ENCODE results near the gene HEXIM2.

DNA sequence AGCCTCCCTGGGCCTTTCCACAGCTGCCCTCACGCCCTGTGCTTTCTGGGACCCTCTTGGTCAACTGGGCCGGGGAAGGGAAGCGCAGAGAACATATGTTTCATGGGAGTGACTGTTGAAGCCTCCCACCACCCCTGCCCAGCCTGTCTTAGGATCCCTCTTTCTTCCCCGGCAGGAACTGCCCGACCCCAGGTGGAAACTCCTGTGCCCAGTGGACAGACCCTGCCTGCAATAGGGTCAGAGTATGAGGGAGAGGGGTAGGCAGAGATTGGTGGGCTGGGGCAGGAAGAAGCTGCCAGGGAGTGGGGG is 10.5 kb downstream of the HEXIM2 start:
- TF ChIP-seq, protein P1, sequence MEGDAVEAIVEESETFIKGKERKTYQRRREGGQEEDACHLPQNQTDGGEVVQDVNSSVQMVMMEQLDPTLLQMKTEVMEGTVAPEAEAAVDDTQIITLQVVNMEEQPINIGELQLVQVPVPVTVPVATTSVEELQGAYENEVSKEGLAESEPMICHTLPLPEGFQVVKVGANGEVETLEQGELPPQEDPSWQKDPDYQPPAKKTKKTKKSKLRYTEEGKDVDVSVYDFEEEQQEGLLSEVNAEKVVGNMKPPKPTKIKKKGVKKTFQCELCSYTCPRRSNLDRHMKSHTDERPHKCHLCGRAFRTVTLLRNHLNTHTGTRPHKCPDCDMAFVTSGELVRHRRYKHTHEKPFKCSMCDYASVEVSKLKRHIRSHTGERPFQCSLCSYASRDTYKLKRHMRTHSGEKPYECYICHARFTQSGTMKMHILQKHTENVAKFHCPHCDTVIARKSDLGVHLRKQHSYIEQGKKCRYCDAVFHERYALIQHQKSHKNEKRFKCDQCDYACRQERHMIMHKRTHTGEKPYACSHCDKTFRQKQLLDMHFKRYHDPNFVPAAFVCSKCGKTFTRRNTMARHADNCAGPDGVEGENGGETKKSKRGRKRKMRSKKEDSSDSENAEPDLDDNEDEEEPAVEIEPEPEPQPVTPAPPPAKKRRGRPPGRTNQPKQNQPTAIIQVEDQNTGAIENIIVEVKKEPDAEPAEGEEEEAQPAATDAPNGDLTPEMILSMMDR (conservative IDR thresholded peaks at IDR 0.05; ENCODE audit: low read depth in 2 of 2): no peak
- TF ChIP-seq, protein P2, sequence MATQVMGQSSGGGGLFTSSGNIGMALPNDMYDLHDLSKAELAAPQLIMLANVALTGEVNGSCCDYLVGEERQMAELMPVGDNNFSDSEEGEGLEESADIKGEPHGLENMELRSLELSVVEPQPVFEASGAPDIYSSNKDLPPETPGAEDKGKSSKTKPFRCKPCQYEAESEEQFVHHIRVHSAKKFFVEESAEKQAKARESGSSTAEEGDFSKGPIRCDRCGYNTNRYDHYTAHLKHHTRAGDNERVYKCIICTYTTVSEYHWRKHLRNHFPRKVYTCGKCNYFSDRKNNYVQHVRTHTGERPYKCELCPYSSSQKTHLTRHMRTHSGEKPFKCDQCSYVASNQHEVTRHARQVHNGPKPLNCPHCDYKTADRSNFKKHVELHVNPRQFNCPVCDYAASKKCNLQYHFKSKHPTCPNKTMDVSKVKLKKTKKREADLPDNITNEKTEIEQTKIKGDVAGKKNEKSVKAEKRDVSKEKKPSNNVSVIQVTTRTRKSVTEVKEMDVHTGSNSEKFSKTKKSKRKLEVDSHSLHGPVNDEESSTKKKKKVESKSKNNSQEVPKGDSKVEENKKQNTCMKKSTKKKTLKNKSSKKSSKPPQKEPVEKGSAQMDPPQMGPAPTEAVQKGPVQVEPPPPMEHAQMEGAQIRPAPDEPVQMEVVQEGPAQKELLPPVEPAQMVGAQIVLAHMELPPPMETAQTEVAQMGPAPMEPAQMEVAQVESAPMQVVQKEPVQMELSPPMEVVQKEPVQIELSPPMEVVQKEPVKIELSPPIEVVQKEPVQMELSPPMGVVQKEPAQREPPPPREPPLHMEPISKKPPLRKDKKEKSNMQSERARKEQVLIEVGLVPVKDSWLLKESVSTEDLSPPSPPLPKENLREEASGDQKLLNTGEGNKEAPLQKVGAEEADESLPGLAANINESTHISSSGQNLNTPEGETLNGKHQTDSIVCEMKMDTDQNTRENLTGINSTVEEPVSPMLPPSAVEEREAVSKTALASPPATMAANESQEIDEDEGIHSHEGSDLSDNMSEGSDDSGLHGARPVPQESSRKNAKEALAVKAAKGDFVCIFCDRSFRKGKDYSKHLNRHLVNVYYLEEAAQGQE (IDR thresholded peaks at IDR 0.05; ENCODE audit: unreplicated experiment): no peak
- TF ChIP-seq EZH2phosphoT487 (IDR thresholded peaks at IDR 0.05; ENCODE audit: unreplicated experiment) (no peak), POLR2AphosphoS5 (IDR thresholded peaks at IDR 0.05; ENCODE audit: low read depth) (no peak), EZH2 (IDR thresholded peaks at IDR 0.05; ENCODE audit: low read depth, unreplicated experiment) (no peak), ZNF114 (CRISPR knock-in tag; IDR thresholded peaks at IDR 0.05) (no peak), NANOG (IDR thresholded peaks at IDR 0.05; ENCODE audit: borderline replicate concordance) (no peak), CREB1 (CRISPR knock-in tag; IDR thresholded peaks at IDR 0.05; ENCODE audit: low read depth) (no peak), JUNB (IDR thresholded peaks at IDR 0.05; ENCODE audit: unreplicated experiment) (no peak), STAT1 (IDR thresholded peaks at IDR 0.05; ENCODE audit: unreplicated experiment) (no peak)
- TF ChIP-seq, protein P3, sequence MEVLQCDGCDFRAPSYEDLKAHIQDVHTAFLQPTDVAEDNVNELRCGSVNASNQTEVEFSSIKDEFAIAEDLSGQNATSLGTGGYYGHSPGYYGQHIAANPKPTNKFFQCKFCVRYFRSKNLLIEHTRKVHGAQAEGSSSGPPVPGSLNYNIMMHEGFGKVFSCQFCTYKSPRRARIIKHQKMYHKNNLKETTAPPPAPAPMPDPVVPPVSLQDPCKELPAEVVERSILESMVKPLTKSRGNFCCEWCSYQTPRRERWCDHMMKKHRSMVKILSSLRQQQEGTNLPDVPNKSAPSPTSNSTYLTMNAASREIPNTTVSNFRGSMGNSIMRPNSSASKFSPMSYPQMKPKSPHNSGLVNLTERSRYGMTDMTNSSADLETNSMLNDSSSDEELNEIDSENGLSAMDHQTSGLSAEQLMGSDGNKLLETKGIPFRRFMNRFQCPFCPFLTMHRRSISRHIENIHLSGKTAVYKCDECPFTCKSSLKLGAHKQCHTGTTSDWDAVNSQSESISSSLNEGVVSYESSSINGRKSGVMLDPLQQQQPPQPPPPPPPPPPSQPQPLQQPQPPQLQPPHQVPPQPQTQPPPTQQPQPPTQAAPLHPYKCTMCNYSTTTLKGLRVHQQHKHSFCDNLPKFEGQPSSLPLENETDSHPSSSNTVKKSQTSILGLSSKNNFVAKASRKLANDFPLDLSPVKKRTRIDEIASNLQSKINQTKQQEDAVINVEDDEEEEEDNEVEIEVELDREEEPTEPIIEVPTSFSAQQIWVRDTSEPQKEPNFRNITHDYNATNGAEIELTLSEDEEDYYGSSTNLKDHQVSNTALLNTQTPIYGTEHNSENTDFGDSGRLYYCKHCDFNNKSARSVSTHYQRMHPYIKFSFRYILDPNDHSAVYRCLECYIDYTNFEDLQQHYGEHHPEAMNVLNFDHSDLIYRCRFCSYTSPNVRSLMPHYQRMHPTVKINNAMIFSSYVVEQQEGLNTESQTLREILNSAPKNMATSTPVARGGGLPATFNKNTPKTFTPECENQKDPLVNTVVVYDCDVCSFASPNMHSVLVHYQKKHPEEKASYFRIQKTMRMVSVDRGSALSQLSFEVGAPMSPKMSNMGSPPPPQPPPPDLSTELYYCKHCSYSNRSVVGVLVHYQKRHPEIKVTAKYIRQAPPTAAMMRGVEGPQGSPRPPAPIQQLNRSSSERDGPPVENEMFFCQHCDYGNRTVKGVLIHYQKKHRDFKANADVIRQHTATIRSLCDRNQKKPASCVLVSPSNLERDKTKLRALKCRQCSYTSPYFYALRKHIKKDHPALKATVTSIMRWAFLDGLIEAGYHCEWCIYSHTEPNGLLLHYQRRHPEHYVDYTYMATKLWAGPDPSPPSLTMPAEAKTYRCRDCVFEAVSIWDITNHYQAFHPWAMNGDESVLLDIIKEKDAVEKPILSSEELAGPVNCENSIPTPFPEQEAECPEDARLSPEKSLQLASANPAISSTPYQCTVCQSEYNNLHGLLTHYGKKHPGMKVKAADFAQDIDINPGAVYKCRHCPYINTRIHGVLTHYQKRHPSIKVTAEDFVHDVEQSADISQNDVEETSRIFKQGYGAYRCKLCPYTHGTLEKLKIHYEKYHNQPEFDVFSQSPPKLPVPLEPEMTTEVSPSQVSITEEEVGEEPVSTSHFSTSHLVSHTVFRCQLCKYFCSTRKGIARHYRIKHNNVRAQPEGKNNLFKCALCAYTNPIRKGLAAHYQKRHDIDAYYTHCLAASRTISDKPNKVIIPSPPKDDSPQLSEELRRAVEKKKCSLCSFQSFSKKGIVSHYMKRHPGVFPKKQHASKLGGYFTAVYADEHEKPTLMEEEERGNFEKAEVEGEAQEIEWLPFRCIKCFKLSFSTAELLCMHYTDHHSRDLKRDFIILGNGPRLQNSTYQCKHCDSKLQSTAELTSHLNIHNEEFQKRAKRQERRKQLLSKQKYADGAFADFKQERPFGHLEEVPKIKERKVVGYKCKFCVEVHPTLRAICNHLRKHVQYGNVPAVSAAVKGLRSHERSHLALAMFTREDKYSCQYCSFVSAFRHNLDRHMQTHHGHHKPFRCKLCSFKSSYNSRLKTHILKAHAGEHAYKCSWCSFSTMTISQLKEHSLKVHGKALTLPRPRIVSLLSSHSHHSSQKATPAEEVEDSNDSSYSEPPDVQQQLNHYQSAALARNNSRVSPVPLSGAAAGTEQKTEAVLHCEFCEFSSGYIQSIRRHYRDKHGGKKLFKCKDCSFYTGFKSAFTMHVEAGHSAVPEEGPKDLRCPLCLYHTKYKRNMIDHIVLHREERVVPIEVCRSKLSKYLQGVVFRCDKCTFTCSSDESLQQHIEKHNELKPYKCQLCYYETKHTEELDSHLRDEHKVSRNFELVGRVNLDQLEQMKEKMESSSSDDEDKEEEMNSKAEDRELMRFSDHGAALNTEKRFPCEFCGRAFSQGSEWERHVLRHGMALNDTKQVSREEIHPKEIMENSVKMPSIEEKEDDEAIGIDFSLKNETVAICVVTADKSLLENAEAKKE (CRISPR knock-in tag; IDR thresholded peaks at IDR 0.05): no peak

Data from GM23338 (cell line).